Vagina (tissue), 2 donors: Measurements from ENCODE around the gene GRIA1. TPM values are rescaled to one million over a fixed set of nuclear protein-coding genes. Genes with fewer than 3 reads are reported as not detected.

ENCODE experiments used
- DNase-seq, 2 donors: peaks; one replicate each; pipeline ENCODE4 v3.0.0-alpha.2; 2017; ENCODE audit errors: extremely low spot score in 2 of 2
- H3K27ac ChIP-seq: fragments of 200-600 bp; sonication (generic); one replicate; pipeline ENCODE4 v1.5.1; 2019
- H3K27me3 ChIP-seq: fragments of 200-600 bp; sonication (generic); one replicate; pipeline ENCODE4 v1.5.1; 2019
- H3K36me3 ChIP-seq, 2 donors: fragments of 200-600 bp; sonication (generic); one replicate each; pipeline ENCODE4 v1.5.1; 2017 to 2019
- H3K4me1 ChIP-seq: fragments of 200-600 bp; sonication (generic); one replicate; pipeline ENCODE4 v1.5.1; 2019
- H3K4me3 ChIP-seq, 2 donors: fragments of 200-600 bp; sonication (generic); 1 replicate in 1 of 2; 2 replicates in 1 of 2; pipeline ENCODE4 v1.5.1; 2016 to 2019
- H3K9me3 ChIP-seq: fragments of 200-600 bp; sonication (generic); one replicate; pipeline ENCODE4 v1.5.1; 2019
- POLR2A ChIP-seq, 2 donors: fragments of 450-650 bp; IDR thresholded peaks; one replicate each; pipeline ENCODE4 v1.6.1; 2017; ENCODE audit warnings: antibody characterized with exemption in 2 of 2, mild to moderate bottlenecking in 2 of 2, moderate library complexity in 2 of 2
- POLR2AphosphoS5 ChIP-seq, 2 donors: sonication (generic); formaldehyde crosslinking; IDR thresholded peaks; one replicate each; pipeline ENCODE4 v1.9.0; 2017; ENCODE audit warnings: antibody characterized with exemption in 2 of 2, mild to moderate bottlenecking in 2 of 2, low read depth in 1 of 2; ENCODE audit not compliant: insufficient read depth in 1 of 2
- intact Hi-C: fragments of 100-400 bp; cut with DNase I; formaldehyde crosslinking; loops from one replicate; pipeline ENCODE4 v1.15.1; 2023
- total RNA-seq: library from RNA; depleted of rRNA; stranded (reverse); fragments of >200 nt; gene quantifications from one replicate; pipeline ENCODE4 v1.2.3, GENCODE V29; 2016
- TF ChIP-seq, protein P1 (sequence below), 3 experiments: fragments of 450-650 bp in 2 of 3; fragments of 200-600 bp in 1 of 3; sonication (generic) in 1 of 3; IDR thresholded peaks; one replicate each; pipeline ENCODE4 v1.5.1; 2017 to 2019; ENCODE audit warnings: antibody characterized with exemption in 3 of 3, mild to moderate bottlenecking in 2 of 3, moderate library complexity in 2 of 3

Gene GRIA1
- total RNA-seq, 1 donor from 2014 or later: not detected

DNA sequence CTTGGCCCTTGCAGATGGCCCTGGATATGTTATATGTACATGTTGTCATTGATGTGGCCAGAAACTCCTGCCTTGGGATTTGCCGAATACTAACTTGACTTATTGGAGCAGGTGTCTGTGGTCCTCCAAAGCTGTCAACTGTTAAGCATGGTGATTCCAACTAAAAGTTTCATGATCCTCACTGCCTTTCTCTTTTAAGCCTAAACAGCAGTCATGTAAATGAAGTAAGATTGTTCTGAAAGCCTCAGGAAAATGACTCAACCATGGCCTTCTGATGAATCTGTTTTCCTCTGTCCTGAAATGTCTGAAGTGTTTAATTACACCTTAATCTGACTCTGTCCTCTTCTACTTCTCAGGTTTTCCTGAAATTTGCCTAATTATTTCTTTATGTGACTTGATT is 303.2 kb downstream of the GRIA1 start:
- DNase-seq: no peak
- TF ChIP-seq POLR2AphosphoS5 (IDR thresholded peaks at IDR 0.05; ENCODE audit: insufficient read depth in 1 of 2, low read depth in 1 of 2) (no peak), POLR2A (IDR thresholded peaks at IDR 0.05) (no peak)
- TF ChIP-seq, protein P1, sequence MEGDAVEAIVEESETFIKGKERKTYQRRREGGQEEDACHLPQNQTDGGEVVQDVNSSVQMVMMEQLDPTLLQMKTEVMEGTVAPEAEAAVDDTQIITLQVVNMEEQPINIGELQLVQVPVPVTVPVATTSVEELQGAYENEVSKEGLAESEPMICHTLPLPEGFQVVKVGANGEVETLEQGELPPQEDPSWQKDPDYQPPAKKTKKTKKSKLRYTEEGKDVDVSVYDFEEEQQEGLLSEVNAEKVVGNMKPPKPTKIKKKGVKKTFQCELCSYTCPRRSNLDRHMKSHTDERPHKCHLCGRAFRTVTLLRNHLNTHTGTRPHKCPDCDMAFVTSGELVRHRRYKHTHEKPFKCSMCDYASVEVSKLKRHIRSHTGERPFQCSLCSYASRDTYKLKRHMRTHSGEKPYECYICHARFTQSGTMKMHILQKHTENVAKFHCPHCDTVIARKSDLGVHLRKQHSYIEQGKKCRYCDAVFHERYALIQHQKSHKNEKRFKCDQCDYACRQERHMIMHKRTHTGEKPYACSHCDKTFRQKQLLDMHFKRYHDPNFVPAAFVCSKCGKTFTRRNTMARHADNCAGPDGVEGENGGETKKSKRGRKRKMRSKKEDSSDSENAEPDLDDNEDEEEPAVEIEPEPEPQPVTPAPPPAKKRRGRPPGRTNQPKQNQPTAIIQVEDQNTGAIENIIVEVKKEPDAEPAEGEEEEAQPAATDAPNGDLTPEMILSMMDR (IDR thresholded peaks at IDR 0.05): no peak
- intact Hi-C loops: no loop called here

DNA sequence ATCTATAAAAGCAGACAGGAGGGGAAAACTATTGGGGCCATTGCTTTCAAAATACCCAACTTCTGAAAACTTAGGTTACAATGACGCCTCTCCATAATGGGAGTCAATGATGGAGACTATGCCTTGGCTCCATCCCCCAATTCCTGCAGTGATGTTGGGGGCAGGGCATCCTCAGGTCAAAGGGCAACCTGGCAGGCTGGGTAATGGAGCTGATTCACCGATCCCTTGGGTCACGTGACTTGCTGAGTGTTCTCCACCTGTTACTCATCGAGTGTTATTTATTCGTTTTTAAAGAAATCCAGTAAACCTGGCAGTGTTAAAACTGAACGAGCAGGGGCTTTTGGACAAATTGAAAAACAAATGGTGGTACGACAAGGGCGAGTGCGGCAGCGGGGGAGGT is 303.9 kb downstream of the GRIA1 start:
- no peaks in the 10 kb centered on the region for H3K9me3 ChIP-seq
- intact Hi-C loops: no loop called here
- H3K36me3 ChIP-seq: no peaks in the 10 kb centered on the region
- no peak for TF ChIP-seq POLR2A (IDR thresholded peaks at IDR 0.05)
- TF ChIP-seq, protein P1 (IDR thresholded peaks at IDR 0.05): no peak
- H3K4me3 ChIP-seq: no peak overlapping the region
- no peak overlapping the region for H3K27ac ChIP-seq
- no peaks in the 10 kb centered on the region for H3K27me3 ChIP-seq
- DNase-seq: no peak
- no peaks in the 10 kb centered on the region for H3K4me1 ChIP-seq

More for the DNA sequence above, 303.2 kb downstream of the GRIA1 start:
- no peak overlapping the region for H3K27ac ChIP-seq
- no peaks in the 10 kb centered on the region for H3K4me1 ChIP-seq
- no peaks in the 10 kb centered on the region for H3K27me3 ChIP-seq
- H3K36me3 ChIP-seq: no peaks in the 10 kb centered on the region
- H3K4me3 ChIP-seq: no peak overlapping the region
- no peaks in the 10 kb centered on the region for H3K9me3 ChIP-seq

DNA sequence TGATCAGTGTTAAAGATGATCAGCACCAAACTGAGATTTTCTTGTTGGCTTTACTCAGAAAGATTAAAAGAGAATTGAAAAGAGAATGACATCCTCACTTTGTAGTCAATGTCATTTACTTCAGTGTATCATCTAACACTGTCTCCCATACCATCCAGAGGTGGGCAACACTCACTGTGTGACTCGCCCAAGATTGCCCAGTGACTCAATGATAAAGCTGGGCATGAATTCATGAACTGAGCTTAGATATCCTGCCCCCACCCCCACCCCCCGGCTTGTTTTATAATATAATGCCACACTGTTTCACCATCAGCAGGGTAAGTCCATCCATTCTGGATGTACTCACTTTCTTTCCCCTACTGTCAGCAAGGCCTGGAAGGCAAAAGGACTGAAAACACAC is 306.1 kb downstream of the GRIA1 start:
- intact Hi-C loops: no loop called here
- Histone ChIP-seq H3K9me3 (no peaks in the 10 kb centered on the region), H3K4me3 (no peak overlapping the region), H3K27ac (no peak overlapping the region), H3K4me1 (no peaks in the 10 kb centered on the region), H3K36me3 (no peaks in the 10 kb centered on the region), H3K27me3 (no peaks in the 10 kb centered on the region)
- DNase-seq: no peak
- no peak for TF ChIP-seq POLR2AphosphoS5 (IDR thresholded peaks at IDR 0.05; ENCODE audit: insufficient read depth in 1 of 2, low read depth in 1 of 2)
- TF ChIP-seq, protein P1 (IDR thresholded peaks at IDR 0.05): no peak
- TF ChIP-seq POLR2A (IDR thresholded peaks at IDR 0.05): no peak

DNA sequence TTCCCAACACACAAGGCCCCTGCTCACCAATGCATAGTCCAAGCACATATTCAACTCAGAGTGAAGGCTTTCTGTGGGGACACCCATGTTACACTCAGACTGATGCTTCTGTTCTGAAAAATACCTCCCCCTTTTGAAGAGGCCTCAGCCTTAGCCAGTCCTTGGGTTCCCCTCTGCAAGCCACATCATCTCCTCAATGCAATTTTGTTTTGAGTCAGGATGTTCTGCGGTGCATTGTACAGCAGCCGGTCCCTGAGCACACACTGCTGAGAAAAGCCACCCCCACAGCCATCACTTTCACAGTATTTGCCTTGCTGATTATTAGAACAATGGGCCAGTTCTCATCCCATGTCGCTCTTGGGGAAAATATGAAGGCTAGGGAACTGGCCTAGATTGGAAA is 307.0 kb downstream of the GRIA1 start:
- H3K9me3 ChIP-seq: no peaks in the 10 kb centered on the region
- no peaks in the 10 kb centered on the region for H3K27me3 ChIP-seq
- H3K4me1 ChIP-seq: no peaks in the 10 kb centered on the region
- no peak for DNase-seq
- no peaks in the 10 kb centered on the region for H3K36me3 ChIP-seq
- H3K4me3 ChIP-seq: no peak overlapping the region
- intact Hi-C loops: no loop called here
- H3K27ac ChIP-seq: no peak overlapping the region
- no peak for TF ChIP-seq POLR2A (IDR thresholded peaks at IDR 0.05)
- TF ChIP-seq, protein P1 (IDR thresholded peaks at IDR 0.05): no peak
- no peak for TF ChIP-seq POLR2AphosphoS5 (IDR thresholded peaks at IDR 0.05; ENCODE audit: insufficient read depth in 1 of 2, low read depth in 1 of 2)

DNA sequence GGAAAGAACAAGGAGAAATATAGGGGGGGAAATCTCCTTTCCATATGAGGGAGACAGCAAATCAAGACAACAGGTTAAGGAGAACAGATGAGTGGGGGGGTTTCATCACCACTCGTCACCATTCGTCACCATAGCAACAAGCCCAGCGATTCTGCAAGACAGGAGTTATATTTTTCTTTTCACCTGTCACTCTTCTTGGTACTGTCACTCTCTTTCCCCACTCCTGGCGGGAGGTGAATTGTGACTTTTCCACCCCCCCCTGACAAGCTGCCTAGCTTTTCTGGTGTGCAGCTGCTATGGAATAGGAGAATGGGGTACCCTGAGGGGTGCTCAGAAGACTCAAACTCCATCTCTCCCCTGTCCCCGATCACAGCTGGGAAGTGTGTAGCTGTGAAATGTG is 308.4 kb downstream of the GRIA1 start:
- TF ChIP-seq, protein P1 (IDR thresholded peaks at IDR 0.05): no peak
- TF ChIP-seq POLR2AphosphoS5 (IDR thresholded peaks at IDR 0.05; ENCODE audit: insufficient read depth in 1 of 2, low read depth in 1 of 2) (no peak), POLR2A (IDR thresholded peaks at IDR 0.05) (no peak)
- no peaks in the 10 kb centered on the region for H3K9me3 ChIP-seq
- no peaks in the 10 kb centered on the region for H3K4me1 ChIP-seq
- no peak overlapping the region for H3K4me3 ChIP-seq
- intact Hi-C loops: no loop called here
- H3K27me3 ChIP-seq: no peaks in the 10 kb centered on the region
- no peak overlapping the region for H3K27ac ChIP-seq
- H3K36me3 ChIP-seq: no peaks in the 10 kb centered on the region
- DNase-seq: no peak
